T-cell (primary cell): ENCODE results near the gene AQP12B. TPM values are rescaled to one million over a fixed set of nuclear protein-coding genes. Genes with fewer than 3 reads are reported as not detected.

Experiments used
- ATAC-seq, 4 experiments: fragments of 200-7000 bp in 3 of 4; fragments of 150-1000 bp in 1 of 4; cut with Tn5 transposase; replicated peaks in 1 of 4; 1 replicate in 3 of 4; 2 replicates in 1 of 4; pipeline ENCODE4 v1.10.0; 2021; ENCODE audit warnings: moderate library complexity in 3 of 4, mild to moderate bottlenecking in 2 of 4, moderate number of reproducible peaks in 1 of 4
- CTCF ChIA-PET, 2 donors: fragments of 300-600 bp; sonication (Branson Sonifier 250); formaldehyde crosslinking; loops; one replicate each; lab custom pipeline; 2022; ENCODE audit warnings: antibody characterized with exemption in 2 of 2; lab: Charles Lee
- POLR2A ChIA-PET, 2 donors: fragments of 300-600 bp; sonication (Branson Sonifier 250); formaldehyde crosslinking; loops; one replicate each; lab custom pipeline; 2022; ENCODE audit warnings: antibody characterized with exemption in 2 of 2; lab: Charles Lee
- DNase-seq, 35 experiments: peaks; one replicate each; pipeline versions ENCODE4 v3.0.0 to v3.0.0-alpha.2; 2013 to 2023
- H3K27ac ChIP-seq: one replicate; pipeline ENCODE4 v1.5.1; 2013; ENCODE audit warnings: low read length
- H3K27me3 ChIP-seq, 2 experiments: replicated peaks in 1 of 2; 1 replicate in 1 of 2; 2 replicates in 1 of 2; pipeline versions ENCODE4 v1.6.1 to v1.7.0; 2013; ENCODE audit warnings: low read length in 1 of 2, mixed read lengths in 1 of 2; ENCODE audit not compliant: control insufficient read depth in 2 of 2, insufficient read depth in 2 of 2; ENCODE audit errors: extremely low read depth in 1 of 2
- H3K36me3 ChIP-seq, 2 donors: 1 replicate in 1 of 2; 2 replicates in 1 of 2; pipeline versions ENCODE4 v1.6.1 to v1.7.0; 2013; ENCODE audit warnings: low read length in 1 of 2; ENCODE audit not compliant: control insufficient read depth in 2 of 2, insufficient read depth in 1 of 2; ENCODE audit errors: extremely low read depth in 1 of 2
- H3K4me1 ChIP-seq, 2 experiments: 1 replicate in 1 of 2; 2 replicates in 1 of 2; pipeline versions ENCODE4 v1.6.1 to v1.7.0; 2013; ENCODE audit warnings: low read length in 2 of 2, mixed read lengths in 1 of 2; ENCODE audit not compliant: insufficient read depth in 2 of 2, control insufficient read depth in 1 of 2; ENCODE audit errors: extremely low read depth in 1 of 2
- H3K4me3 ChIP-seq, 2 donors: 1 replicate in 1 of 2; 2 replicates in 1 of 2; pipeline versions ENCODE4 v1.5.1 to v1.7.0; 2013; ENCODE audit warnings: mild to moderate bottlenecking in 2 of 2, low read length in 1 of 2, moderate library complexity in 1 of 2; ENCODE audit not compliant: control insufficient read depth in 1 of 2; ENCODE audit errors: extremely low read depth in 1 of 2
- H3K9me3 ChIP-seq: 2 replicates; pipeline ENCODE4 v1.7.0; 2013
- H3K27ac Mint-ChIP-seq, 2 donors: one replicate each; pipeline ENCODE4 v1.8.0; 2020 to 2021; ENCODE audit warnings: mild to moderate bottlenecking in 2 of 2, mixed read lengths in 2 of 2
- H3K27me3 Mint-ChIP-seq, 2 donors: one replicate each; pipeline ENCODE4 v1.8.0; 2021 to 2022; ENCODE audit warnings: mixed read lengths in 2 of 2
- H3K36me3 Mint-ChIP-seq: one replicate; pipeline ENCODE4 v1.8.0; 2021; ENCODE audit warnings: mixed read lengths
- H3K4me1 Mint-ChIP-seq, 3 donors: one replicate each; pipeline ENCODE4 v1.8.0; 2020 to 2022; ENCODE audit warnings: mixed read lengths in 3 of 3, mild to moderate bottlenecking in 1 of 3
- H3K4me3 Mint-ChIP-seq, 3 donors: one replicate each; pipeline ENCODE4 v1.8.0; 2020 to 2022; ENCODE audit warnings: mild to moderate bottlenecking in 3 of 3, mixed read lengths in 3 of 3, moderate library complexity in 3 of 3
- H3K9me3 Mint-ChIP-seq, 3 donors: one replicate each; pipeline ENCODE4 v1.8.0; 2020 to 2022; ENCODE audit warnings: mixed read lengths in 3 of 3
- WGBS: methylation state at CpG from one replicate; pipeline ENCODE4 v1.1.5; 2013; ENCODE audit warnings: missing lambda C conversion rate; ENCODE audit not compliant: insufficient coverage; 5-methylcytosine and 5-hydroxymethylcytosine counted together
- total RNA-seq, 35 experiments: library from RNA in 6 of 35; stranded (reverse) in 6 of 35; fragments of 120-200 nt in 1 of 35; gene quantifications; one replicate each; pipeline versions ENCODE4 v1.2.1 to v1.2.4 and lab custom pipeline; 2013 to 2026

AQP12B gene
- total RNA-seq, 5 donors from 2014 or later (not counting 1 experiment from before 2014, with no cell fraction given) = not detected

DNA sequence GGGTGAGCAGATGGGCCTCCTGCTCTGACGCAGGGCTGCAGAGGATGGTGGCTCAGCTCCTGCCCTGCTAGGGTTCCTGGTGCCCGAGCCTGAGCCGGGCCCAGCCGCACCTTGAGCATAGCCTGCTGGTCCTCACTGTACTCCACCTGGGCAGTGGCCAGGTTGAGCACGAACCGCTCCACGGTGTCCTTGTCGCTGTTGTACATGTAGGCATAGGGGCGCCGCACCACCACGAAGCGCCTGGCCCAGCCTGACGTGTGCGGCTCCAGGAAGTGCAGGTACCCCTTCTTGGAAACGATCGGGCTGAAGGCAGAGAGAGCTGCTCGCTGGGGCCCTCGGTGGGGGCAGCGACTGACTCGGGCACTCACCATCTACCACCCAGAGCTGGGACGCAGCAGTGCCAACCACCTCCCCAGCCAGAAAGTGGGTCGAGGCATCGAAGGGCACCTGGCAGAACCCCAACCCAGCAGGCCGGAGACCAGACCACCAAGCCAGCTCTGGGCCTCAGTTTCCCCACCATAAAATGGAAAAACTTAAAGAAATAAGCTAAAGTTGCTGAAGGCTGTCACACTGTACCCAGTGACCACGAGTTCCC, 36.3 kb upstream of the AQP12B start:
- ChIA-PET POLR2A (no interaction called here), CTCF (no interaction called here)
- no peak for DNase-seq
- H3K4me3 ChIP-seq = no peak overlapping the region
- WGBS = 85% methylated on average over 17 of the region's 25 CpGs
- H3K4me3 Mint-ChIP-seq = no peak overlapping the region
- ATAC-seq = no peak
- peaks cover 0 to 52% of the 10 kb centered on the region in 2 experiments for H3K27me3 ChIP-seq
- H3K27ac Mint-ChIP-seq = no peak overlapping the region
- no peaks in the 10 kb centered on the region for H3K36me3 Mint-ChIP-seq
- H3K4me1 Mint-ChIP-seq = no peaks in the 10 kb centered on the region
- no peaks in the 10 kb centered on the region for H3K4me1 ChIP-seq
- H3K9me3 Mint-ChIP-seq = no peaks in the 10 kb centered on the region
- H3K27me3 Mint-ChIP-seq = no peaks in the 10 kb centered on the region
- no peak overlapping the region for H3K27ac ChIP-seq
- H3K9me3 ChIP-seq = no peaks in the 10 kb centered on the region
- no peaks in the 10 kb centered on the region for H3K36me3 ChIP-seq

DNA sequence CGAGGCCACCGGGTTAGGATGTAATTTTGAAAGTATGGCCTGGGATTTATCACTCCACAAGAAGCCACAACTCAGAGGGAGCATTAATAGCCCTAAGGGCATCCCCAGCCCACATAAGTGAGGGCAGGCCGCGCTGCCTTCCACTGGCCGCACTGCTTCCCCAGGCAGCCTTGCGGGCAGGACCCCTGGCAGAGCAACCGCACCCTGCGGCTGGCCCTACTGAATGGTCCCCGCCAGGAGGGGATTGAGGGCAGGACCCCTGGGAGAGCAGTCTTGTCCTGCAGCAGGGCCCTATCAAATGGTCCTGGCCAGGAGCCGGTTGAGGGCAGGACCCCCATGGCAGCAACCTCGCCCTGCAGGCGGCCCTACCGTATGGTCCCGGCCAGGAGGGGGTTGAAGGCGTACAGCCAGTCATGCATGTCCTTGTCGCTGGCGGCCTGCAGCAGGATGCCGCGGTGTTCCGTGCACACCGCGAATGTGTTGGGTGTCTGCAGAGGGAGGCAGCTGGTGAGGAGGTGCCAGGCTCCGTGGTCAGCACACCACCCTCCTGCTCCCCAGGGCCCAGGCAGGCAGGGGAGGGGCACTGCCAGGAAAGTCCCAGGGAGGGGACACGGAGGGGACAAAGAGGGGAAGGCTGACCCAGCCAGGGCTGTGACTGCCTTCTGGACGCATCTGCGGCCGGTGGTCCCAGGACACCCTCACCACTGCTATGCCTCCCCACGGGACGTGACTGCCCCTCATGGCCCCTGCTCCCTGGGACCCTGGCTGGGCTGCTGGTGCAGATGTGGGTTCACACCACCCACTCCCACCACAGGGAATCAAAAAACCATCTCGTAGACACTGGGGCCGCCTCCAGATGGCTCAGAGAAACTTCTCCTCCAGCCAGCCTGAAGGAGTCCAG, 35.2 kb upstream of the AQP12B start:
- ATAC-seq (no peak), DNase-seq (no peak)
- Mint-ChIP-seq H3K4me1 (no peaks in the 10 kb centered on the region), H3K36me3 (no peaks in the 10 kb centered on the region), H3K4me3 (no peak overlapping the region), H3K27ac (no peak overlapping the region), H3K9me3 (no peaks in the 10 kb centered on the region), H3K27me3 (no peaks in the 10 kb centered on the region)
- peaks cover 0 to 53% of the 10 kb centered on the region in 2 experiments for H3K27me3 ChIP-seq
- no peak overlapping the region for H3K4me3 ChIP-seq
- ChIA-PET CTCF (no interaction called here), POLR2A (no interaction called here)
- 95% methylated on average over 26 of the region's 31 CpGs for WGBS
- no peak overlapping the region for H3K27ac ChIP-seq
- no peaks in the 10 kb centered on the region for H3K36me3 ChIP-seq
- H3K4me1 ChIP-seq = no peaks in the 10 kb centered on the region
- no peaks in the 10 kb centered on the region for H3K9me3 ChIP-seq

DNA sequence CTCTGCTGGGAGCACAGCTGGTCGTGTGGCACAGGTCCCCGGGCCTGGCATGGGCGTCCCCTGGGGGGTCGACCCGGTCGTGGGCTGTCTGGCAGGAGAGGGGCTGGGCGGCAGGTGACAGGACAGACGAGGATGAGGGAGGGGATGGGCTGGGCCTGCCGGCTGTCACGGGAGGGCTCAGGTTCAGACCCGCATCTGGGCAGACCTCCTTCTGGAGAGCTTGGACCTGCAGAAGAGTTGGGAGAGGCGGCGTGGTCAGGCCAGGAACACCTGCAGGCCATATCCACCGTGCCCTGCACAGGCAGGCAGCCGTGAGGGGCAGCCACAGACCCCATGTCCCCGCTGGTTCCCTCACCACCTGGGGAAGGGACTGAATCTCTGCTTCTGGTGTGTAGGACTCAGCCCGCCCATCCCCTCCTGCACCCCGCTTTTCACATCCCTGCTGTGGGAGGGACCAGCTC, 34.5 kb upstream of the AQP12B start:
- Histone ChIP-seq H3K36me3 (no peaks in the 10 kb centered on the region), H3K9me3 (no peaks in the 10 kb centered on the region), H3K4me3 (no peak overlapping the region), H3K4me1 (no peaks in the 10 kb centered on the region), H3K27me3 (peaks cover 0 to 54% of the 10 kb centered on the region in 2 experiments), H3K27ac (no peak overlapping the region)
- H3K27ac Mint-ChIP-seq = no peak overlapping the region
- no peak for ATAC-seq
- ChIA-PET POLR2A (no interaction called here), CTCF (no interaction called here)
- DNase-seq = no peak
- no peak overlapping the region for H3K4me3 Mint-ChIP-seq
- no peaks in the 10 kb centered on the region for H3K27me3 Mint-ChIP-seq
- H3K9me3 Mint-ChIP-seq = no peaks in the 10 kb centered on the region
- no peaks in the 10 kb centered on the region for H3K4me1 Mint-ChIP-seq
- WGBS = 82% methylated on average over 14 of the region's 18 CpGs
- no peaks in the 10 kb centered on the region for H3K36me3 Mint-ChIP-seq

DNA sequence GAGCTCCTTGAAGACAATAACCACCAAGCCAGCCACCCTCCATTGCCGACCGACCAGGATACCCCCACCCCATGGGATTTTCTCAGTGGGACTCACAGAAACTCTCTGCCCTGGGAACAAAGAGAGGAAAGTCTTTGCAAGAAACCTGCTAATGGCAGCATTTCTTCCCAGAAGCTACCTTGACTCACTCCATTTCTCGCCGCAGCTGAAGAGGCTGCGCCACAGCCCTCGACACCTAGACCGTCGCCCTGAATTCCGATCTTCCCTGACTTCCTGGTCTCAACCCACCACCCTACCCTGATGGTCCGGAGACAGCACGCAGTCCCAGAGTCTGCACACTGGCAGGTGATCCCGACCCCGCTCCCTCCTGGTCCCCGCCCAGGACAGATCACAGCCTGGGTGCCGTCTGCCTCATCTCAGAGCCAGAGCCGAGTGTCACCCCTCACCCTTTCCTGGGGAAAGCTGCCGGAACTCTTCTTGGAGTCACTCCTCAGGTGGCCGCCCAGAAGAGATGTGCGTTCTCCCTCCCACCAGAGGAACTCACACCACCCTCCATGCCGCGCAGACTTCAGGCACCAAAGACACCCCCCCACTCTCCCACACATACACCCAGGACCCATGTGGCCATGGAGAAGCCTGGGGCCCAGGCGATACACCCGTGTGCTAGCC, 33.6 kb upstream of the AQP12B start:
- no peaks in the 10 kb centered on the region for H3K27me3 Mint-ChIP-seq
- Histone ChIP-seq H3K27ac (no peak overlapping the region), H3K9me3 (no peaks in the 10 kb centered on the region), H3K4me1 (no peaks in the 10 kb centered on the region), H3K27me3 (peaks cover 0 to 50% of the 10 kb centered on the region in 2 experiments), H3K4me3 (no peak overlapping the region), H3K36me3 (no peaks in the 10 kb centered on the region)
- ChIA-PET POLR2A (no interaction called here), CTCF (no interaction called here)
- WGBS = 90% methylated on average over 18 of the region's 23 CpGs
- no peaks in the 10 kb centered on the region for H3K4me1 Mint-ChIP-seq
- no peaks in the 10 kb centered on the region for H3K9me3 Mint-ChIP-seq
- DNase-seq (no peak), ATAC-seq (no peak)
- no peak overlapping the region for H3K4me3 Mint-ChIP-seq
- H3K27ac Mint-ChIP-seq = peak overlapping the region in 1 of 2 donors; percentile 46
- no peaks in the 10 kb centered on the region for H3K36me3 Mint-ChIP-seq

DNA sequence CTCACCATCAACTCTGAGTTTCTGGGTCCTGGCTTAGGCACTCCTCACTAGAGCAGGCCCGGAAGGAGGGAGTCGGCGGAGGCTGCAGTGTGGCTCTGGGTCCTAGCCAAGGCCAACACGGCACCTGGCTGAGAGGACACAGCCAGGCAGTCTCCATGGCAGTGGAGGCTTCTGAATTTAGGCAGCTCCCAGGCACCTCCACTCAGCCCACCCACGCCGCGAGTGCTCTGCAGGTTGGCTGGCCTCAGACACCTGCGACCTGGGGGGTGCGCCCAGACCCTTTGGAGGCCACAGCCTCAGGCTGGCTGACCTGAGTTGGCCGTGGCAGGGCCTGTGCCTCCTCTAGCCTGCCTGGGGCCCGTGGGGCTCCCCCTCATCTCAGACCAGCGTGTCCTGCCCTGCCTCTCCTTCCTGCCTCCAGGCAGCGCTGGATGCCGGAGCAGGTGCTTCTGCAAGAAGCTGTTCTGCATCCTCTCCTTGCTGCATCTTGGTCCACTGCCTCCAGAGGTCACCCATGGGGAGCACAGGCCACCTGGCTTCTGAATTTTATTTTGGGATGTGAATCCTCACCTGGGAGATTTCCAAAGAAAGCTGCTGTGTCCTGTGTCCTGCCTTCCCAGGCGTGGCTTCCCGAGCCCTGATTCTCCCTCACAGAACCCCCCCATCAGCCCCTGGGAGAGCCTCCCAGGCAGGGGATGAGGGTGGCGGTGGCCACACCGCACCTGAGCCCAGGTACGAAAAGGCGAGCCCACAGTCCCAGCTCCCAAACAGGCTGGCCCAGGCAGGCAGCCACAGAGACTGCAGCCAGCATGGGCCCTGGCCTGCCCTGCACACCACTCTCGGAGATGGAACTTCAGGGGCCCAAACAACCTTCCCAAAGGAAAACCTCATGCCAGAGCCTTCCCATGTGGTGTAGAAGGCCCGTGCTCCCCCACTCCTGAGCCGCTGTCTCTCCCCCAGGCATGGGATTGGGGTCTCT, 32.4 kb upstream of the AQP12B start:
- Mint-ChIP-seq H3K36me3 (no peaks in the 10 kb centered on the region), H3K27me3 (no peaks in the 10 kb centered on the region), H3K9me3 (no peaks in the 10 kb centered on the region), H3K4me3 (no peak overlapping the region), H3K27ac (no peak overlapping the region), H3K4me1 (no peaks in the 10 kb centered on the region)
- H3K27me3 ChIP-seq = peaks cover 0 to 43% of the 10 kb centered on the region in 2 experiments
- POLR2A ChIA-PET = no interaction called here
- no peaks in the 10 kb centered on the region for H3K4me1 ChIP-seq
- WGBS = 81% methylated on average over 21 of the region's 23 CpGs
- no peaks in the 10 kb centered on the region for H3K9me3 ChIP-seq
- ATAC-seq (no peak), DNase-seq (no peak)
- CTCF ChIA-PET = no interaction called here
- no peaks in the 10 kb centered on the region for H3K36me3 ChIP-seq
- no peak overlapping the region for H3K27ac ChIP-seq
- H3K4me3 ChIP-seq = no peak overlapping the region
